ENCODE results near the gene SCN10A. TPM values are rescaled to one million over a fixed set of nuclear protein-coding genes. Genes with fewer than 3 reads are reported as not detected.
A peak's percentile ranks its signal among the peaks of the same experiment; 100 is the strongest.

The SCN10A gene
- total RNA-seq, 2 donors from 2014 or later, result not detected

DNA sequence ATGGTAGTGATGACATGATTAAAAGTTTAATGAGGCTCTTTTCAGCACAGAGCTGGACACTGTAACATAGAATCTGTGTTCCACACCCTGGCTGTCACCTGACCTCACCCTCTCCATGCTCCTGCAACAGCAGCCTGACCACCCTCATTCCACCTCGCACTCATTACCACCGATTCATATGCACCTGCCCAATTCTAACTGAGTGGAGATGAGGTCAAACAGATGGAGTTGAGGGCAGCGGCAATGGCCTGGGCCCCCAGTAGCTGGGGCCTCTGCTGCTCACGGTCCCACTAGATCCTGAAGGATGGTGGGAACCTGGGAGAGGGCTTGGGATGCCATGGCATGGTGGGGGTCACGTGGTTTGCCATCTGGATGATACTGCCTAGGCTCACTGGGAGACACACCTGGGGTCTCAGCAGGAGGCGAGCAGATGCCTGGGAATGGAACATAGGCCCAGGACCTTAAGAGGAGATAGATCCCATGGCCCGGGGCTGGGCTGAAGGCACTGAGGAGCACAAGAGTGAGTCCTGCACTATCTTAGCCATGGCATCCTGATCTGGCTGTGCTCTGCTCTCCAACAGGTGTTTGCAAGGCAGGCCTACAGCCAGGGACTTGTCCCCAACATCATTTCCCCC lies 167.9 kb downstream of the SCN10A start:
- Mint-ChIP-seq H3K4me3 (no peak overlapping the region), H3K36me3 (ENCODE audit: low read depth) (no peaks in the 10 kb centered on the region), H3K4me1 (peaks cover 3% of the 10 kb centered on the region), H3K27ac (no peak overlapping the region), H3K9me3 (peaks cover under 1% of the 10 kb centered on the region), H3K27me3 (ENCODE audit: insufficient read depth) (peaks cover 3% of the 10 kb centered on the region)
- WGBS, 2 experiments (ENCODE audit: insufficient coverage in 1 of 2, insufficient read length in 1 of 2), result 95 to 100% methylated on average over 3 to 7 of the region's 7 CpGs
- Histone ChIP-seq H3K4me3 (ENCODE audit: low read length) (no peak overlapping the region), H3K27ac (ENCODE audit: low read depth, low read length) (no peak overlapping the region), H3K36me3 (ENCODE audit: control insufficient read depth, insufficient read depth, low read length) (no peaks in the 10 kb centered on the region), H3K9me3 (ENCODE audit: control insufficient read depth, low read length) (peaks cover 7% of the 10 kb centered on the region), H3K4me1 (ENCODE audit: control insufficient read depth, insufficient read depth, low read length) (no peaks in the 10 kb centered on the region), H3K27me3 (ENCODE audit: control insufficient read depth, insufficient read depth, low read length, poor library complexity, severe bottlenecking) (peaks cover 71% of the 10 kb centered on the region), H3K9ac (ENCODE audit: extremely low read depth, low read length, poor library complexity, severe bottlenecking) (no peak overlapping the region)
- peak; percentile 44 for DNase-seq
- TF ChIP-seq, protein P1, sequence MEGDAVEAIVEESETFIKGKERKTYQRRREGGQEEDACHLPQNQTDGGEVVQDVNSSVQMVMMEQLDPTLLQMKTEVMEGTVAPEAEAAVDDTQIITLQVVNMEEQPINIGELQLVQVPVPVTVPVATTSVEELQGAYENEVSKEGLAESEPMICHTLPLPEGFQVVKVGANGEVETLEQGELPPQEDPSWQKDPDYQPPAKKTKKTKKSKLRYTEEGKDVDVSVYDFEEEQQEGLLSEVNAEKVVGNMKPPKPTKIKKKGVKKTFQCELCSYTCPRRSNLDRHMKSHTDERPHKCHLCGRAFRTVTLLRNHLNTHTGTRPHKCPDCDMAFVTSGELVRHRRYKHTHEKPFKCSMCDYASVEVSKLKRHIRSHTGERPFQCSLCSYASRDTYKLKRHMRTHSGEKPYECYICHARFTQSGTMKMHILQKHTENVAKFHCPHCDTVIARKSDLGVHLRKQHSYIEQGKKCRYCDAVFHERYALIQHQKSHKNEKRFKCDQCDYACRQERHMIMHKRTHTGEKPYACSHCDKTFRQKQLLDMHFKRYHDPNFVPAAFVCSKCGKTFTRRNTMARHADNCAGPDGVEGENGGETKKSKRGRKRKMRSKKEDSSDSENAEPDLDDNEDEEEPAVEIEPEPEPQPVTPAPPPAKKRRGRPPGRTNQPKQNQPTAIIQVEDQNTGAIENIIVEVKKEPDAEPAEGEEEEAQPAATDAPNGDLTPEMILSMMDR (conservative IDR thresholded peaks at IDR 0.05), result no peak

GRCh38 chr3:38647217-38647970 lies 168.6 kb downstream of the SCN10A start:
- no peak overlapping the region for H3K9ac ChIP-seq (ENCODE audit: extremely low read depth, low read length, poor library complexity, severe bottlenecking)
- H3K27ac ChIP-seq (ENCODE audit: low read depth, low read length), result no peak overlapping the region
- H3K4me1 ChIP-seq (ENCODE audit: control insufficient read depth, insufficient read depth, low read length), result no peaks in the 10 kb centered on the region
- no peaks in the 10 kb centered on the region for H3K36me3 ChIP-seq (ENCODE audit: control insufficient read depth, insufficient read depth, low read length)
- Mint-ChIP-seq H3K27ac (no peak overlapping the region), H3K4me1 (peaks cover 3% of the 10 kb centered on the region), H3K27me3 (ENCODE audit: insufficient read depth) (peaks cover 3% of the 10 kb centered on the region), H3K36me3 (ENCODE audit: low read depth) (no peaks in the 10 kb centered on the region), H3K4me3 (no peak overlapping the region), H3K9me3 (no peaks in the 10 kb centered on the region)
- peaks cover 71% of the 10 kb centered on the region for H3K27me3 ChIP-seq (ENCODE audit: control insufficient read depth, insufficient read depth, low read length, poor library complexity, severe bottlenecking)
- H3K9me3 ChIP-seq (ENCODE audit: control insufficient read depth, low read length), result no peaks in the 10 kb centered on the region
- peak; percentile 47 for DNase-seq
- no peak overlapping the region for H3K4me3 ChIP-seq (ENCODE audit: low read length)
- TF ChIP-seq, protein P1 (conservative IDR thresholded peaks at IDR 0.05), result no peak
- 85 to 86% methylated on average over 5 to 7 of the region's 7 CpGs for WGBS, 2 experiments (ENCODE audit: insufficient coverage in 1 of 2, insufficient read length in 1 of 2)

Other genes starting within 250 kb of the SCN10A start
- 1 to 10 TPM; 4.5 to 5.6 TPM for gene SCN5A, start 166.5 kb downstream of the SCN10A start, total RNA-seq
- gene SCN11A, start 235.7 kb upstream of the SCN10A start, total RNA-seq, result under 1 TPM; 0.40 to 0.81 TPM
- 10 to 100 TPM; 57.5 to 60.4 TPM for gene WDR48, start 235.8 kb upstream of the SCN10A start, total RNA-seq

Data from endodermal cell (in vitro differentiated cells).